DMS 273 (cell line): ENCODE results near the gene TRIOBP.

Experiments used
- DNase-seq: peaks from one replicate; lab custom pipeline; 2025; ENCODE audit not compliant: unreplicated experiment; lab: John Stamatoyannopoulos, UW

The TRIOBP gene

GRCh38 chr22:37749831-37750595 lies 53.2 kb downstream of the TRIOBP start:
- no peak for DNase-seq

DNA sequence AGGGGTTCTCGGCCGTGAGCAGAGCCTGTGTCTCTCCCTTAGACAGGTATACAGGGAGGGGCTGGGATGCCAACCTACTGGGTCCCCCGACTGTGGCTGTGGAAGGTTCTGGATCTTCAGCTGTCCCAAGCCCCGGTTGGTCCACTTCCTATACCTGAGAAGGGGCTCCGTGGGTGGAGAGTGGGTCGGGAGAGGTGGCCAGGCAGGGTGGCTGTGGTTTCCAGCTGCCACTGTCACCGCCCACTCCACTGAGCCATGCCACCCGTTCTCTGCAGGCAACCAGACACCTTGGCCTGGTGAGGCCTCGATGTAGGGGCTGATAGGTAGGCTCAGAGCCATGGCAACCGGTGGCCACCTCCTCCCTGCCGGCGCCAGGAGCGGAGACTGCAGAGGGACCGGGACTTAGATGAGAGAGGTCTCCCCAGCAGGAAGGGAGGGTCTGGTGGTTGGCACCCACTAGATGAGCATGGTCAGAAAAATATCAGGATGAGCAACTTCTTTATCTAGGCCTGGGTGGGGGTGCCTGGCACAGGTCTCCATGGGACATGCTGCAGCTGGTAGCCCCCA lies 53.8 kb downstream of the TRIOBP start:
- DNase-seq, result no peak

GRCh38 chr22:37751449-37752188 lies 54.8 kb downstream of the TRIOBP start:
- DNase-seq, result no peak

DNA sequence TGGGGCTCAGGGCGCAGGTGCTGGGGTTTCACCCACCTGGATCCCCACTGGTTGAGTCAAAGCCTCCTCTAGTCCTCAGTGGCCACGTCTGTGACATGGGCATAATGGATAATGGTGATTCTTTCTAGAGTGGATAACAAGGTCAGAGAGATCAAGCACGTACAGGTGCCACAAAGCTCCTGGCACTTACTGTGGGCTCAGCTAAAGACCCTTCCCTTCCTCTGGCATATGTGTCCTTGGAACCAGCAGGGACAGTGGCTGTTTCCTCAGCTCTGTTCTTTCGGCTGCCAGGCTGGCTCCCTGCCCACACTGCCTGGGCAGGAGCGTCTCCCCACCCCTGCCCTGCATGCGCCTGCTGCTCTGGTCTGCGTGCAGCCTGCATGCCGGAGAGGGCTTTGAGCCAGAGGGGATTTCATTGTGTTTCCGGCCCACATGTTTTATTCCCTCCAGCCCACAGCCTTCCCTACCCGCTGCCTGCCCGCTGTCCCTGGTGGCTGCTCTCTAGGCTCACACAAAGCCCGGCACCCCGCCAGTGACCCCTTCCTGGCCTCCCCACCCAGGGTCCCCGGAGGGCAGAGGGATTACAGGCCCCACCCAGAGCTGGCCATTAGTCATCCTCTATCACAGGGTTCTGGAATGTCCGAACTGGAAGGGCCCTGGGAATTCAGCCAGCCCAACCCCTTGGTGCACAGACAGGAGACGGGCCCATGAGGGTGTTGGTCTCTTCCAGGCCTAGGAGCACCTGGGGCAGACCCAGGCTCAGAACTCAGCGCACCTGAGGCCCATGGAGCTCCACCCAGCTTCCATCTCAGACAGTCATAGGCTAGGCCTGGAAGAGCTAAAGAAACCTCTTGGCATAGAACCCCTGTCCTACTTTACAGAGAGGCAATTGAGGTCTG lies 55.6 kb downstream of the TRIOBP start:
- DNase-seq, result peak; percentile 90

DNA sequence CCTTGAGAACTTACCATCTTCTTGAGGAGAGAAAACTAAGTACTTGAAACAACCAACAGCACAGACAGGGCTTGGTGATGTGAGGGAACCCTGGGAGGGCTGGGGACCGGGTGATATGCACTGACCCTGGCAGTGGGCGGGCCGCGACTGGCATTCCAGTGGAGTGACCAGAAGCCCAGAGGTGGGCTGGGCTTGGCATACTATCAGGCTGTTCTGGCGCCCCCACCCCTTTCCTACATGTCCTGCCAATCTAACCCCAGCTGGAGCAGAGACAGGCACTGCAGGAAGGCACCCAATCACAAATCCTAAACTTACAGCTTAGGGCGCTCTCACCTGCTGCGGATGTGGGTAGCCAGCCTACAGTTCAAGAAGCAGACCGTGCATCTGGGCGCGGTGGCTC lies 56.9 kb downstream of the TRIOBP start:
- no peak for DNase-seq

- no peak for DNase-seq
Measured at GRCh38 chr22:37757663-37758062, 60.8 kb downstream of the TRIOBP start.

DNA sequence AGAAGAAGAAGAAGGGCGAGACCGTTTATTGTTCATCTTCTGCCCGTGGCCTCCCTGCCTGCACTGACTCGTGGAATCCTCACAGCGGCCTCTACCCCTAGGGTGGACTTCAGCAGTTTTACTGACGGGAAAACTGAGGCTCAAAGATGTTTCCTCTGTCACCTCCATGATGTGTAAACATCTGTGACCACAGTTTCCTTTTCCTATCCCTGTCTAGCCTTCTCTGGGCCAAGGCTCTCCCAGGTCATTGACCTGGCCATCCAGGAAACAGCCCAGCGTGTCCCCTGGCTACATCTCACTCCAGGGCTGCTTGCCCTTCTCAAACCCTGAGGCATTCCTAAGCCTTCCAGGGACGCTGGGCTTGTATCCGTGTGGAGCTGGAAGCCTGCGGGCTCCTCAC lies 61.8 kb downstream of the TRIOBP start:
- DNase-seq, result no peak

DNA sequence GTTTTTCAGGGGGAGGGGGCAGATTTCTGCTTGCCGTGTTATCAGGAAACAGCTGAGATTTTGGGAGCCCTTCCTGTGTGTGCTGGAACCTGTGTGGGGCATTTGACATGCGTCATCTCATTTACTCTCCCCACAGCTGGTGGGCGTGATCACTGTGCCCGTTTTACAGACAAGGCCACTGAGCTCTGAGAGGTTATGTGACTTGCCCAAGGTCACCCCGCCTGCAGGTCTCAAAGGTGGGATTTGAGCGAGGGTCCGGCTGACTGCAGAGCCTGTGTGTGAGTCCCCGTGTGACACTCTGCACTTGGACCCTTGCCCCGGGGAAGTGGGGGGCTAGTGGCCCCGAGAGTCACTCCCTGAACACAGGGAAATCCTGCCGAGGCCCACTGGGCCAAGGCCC lies 62.4 kb downstream of the TRIOBP start:
- DNase-seq, result no peak

DNA sequence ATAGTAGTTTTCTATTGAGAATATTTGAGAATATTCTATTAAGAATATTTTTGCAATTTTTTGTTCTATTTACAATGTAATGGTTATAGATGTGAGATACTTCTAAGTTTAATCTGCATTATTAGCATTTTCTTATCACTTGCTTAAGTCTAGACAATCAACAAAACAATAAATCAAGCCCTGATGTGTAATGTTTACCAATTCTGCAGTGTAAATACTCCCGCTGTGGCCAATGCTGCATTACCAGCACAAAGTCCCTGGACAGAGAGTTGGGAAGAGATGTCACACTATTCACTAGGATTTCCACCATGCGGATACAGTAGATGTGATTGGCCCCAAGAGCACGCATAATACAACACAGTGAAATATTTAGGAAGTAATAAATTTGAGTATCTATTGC lies 63.3 kb downstream of the TRIOBP start:
- no peak for DNase-seq

- DNase-seq, result no peak
Measured at GRCh38 chr22:37762389-37762836, 65.6 kb downstream of the TRIOBP start.

DNA sequence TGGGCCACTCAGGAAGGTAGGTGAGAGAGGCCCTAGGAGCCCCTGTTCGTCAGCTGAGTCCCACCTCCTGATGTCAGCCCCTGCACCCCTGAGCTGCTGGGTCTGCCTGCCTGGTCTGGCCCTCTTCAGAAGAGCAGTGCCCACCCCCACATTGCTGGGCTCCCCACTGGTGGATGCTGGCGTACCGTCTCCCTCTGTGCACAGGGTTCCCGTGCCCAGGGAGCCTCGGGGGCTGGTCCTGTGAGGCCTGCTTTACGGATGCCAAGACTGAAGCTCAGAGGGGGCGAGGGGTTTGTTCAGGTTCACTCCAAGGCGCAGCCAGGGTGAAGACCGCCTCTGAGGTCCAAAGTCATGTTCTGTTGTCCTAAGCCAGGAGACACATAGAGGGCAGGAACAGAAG lies 66.2 kb downstream of the TRIOBP start:
- DNase-seq, result no peak

DNA sequence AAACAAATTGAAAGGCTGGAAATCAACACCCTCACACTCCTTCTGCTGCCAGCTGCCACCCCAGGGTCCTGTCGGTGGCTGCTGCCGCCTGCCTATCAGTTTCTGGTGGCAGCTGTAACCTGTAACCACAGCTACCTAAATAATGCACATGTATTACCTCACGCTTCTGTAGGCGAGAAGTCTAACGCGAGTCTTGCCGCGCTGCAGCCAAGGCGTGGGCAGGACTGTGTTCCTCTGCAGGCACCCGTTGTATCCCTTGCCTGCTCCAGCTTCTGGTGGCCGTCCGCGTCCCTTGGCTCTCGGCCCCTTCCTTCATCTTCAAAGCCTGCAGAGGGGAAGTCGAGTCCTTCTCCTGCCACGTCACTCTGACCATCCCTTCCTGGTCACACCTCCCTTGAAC lies 66.8 kb downstream of the TRIOBP start:
- DNase-seq, result no peak

DNA sequence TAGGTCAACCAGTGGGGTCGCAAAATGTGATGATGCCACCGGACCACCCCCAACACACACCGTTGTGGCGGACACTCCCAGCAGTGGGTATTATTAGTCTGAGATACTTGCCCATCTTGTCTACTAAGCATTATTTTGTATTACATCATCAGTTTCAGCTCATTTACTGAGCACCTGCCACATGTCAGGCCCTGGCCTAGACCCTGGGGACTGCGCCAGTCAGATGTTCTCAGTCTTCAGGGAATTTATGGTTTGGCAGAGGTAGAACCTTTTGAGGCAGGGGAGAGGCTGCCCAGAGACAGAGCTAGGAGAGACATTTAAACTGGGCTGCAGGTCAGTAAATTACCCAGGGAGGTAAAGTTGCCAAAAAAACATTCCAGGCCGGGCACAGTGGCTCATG lies 67.8 kb downstream of the TRIOBP start:
- peak; percentile 50 for DNase-seq

- DNase-seq, result no peak
Measured at GRCh38 chr22:37765498-37765897, 68.7 kb downstream of the TRIOBP start.

- DNase-seq, result no peak
Measured at GRCh38 chr22:37765953-37766576, 69.2 kb downstream of the TRIOBP start.

GRCh38 chr22:37768273-37768672 lies 71.4 kb downstream of the TRIOBP start:
- no peak for DNase-seq

DNA sequence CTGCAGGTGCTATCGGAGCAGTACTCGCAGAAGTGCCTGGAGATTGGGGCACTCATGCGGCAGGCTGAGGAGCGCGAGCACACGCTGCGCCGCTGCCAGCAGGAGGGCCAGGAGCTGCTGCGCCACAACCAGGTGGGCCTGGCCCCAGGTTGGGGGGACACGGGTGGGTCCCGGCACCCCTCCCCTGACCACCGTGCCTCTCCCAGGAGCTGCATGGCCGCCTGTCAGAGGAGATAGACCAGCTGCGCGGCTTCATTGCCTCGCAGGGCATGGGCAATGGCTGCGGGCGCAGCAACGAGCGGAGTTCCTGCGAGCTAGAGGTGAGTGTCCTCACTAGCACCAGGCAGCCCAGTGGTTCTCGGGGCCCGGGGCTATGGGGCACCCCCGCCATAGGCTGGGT lies 72.2 kb downstream of the TRIOBP start:
- DNase-seq, result no peak

DNA sequence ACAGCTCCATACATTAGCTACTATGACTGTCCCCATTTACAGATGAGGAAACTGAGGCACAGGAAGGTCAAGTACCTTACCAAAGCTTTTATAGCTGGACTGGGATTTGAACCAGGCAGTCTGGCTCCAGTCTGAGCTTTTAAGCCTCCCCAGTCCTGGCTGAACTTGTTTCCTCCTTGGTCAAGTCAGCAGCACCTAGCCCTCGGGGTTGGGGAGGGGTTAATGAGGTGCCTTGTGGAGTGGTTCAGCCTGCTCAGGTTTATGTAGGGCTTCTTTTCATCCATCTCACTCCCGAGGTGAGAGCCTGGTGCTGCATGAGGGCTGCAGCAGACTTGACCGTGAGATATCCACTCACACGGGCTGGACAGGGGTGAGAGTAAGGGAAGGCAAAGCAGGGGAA lies 74.2 kb downstream of the TRIOBP start:
- no peak for DNase-seq

DNA sequence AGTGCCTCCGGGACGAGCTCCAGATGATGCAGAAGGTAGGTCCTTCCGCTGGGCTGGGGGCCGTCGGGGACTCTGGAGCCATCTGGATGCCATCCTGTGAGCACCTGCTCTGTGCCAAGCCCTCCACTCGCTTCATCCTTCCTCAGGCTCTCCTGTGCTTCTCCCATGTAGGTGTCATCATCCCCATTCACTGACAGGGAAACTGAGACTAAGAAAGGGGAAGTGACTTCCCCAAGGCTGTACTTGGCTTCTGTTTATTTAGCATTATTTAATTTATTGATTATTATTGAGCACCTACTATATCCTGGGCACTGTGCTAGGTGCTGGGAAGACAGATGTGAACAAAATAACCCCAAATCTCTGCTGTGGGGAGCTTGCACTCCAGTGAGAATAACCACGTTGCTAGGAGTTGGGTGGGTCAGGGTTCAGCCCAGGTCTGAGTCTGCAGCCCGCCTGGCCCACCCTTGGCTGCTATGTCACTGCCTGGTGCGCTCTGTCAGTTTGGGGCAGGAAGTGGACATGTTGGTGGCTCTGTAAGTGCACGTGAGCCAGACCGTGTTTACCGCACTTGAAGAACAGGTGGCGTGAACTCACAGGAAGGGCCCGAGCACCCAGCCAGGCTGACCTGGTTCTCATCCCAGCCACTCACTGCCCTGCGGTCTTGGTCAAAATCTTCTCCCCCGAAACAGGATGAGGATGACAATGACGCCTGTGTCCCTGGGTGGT lies 75.0 kb downstream of the TRIOBP start:
- no peak for DNase-seq

DNA sequence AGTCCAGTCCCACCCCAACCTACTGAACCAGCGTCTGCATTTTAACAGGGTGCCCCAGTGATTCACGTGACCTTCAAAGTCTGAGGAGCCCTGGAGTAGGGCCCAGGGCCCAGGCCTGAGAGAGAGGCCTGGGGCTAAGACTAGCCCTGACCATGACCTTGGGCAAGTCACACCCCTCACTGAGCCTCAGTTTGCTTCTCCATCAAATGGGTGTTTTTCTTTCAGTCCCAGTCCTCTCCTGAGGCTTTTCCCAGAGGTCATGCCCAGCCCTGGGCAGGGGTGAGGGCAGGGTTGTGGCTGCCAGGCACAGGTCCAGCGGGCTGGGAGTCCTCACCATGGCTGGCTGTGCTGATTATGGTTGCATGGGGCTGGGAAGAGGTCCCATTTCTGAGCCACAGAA lies 77.9 kb downstream of the TRIOBP start:
- DNase-seq, result no peak
